ENCODE data around the gene RELA.

The RELA gene

DNA sequence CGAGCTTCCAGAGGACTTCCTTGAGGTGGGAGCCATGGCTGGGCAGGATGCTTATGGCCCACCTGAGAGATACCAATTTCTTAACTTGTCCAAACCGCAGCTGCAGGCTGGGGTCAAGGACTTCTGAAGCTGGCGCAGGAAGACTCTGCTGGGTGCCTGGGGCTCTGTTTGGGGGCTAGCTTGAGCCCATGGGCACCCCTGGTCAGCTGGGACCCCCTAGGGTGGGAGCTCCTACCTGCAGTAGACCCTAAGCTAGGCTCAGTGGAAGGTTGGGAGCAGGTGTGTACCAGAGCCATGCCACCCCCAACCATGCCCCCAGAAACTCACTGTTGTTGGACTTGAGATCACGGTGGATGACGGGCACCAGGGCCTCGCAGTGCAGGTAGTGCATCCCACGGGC lies 50.0 kb downstream of the RELA start:
- Mint-ChIP-seq H3K27me3 (no peaks in the 10 kb centered on the region), H3K36me3 (peaks cover 37 to 61% of the 10 kb centered on the region in 2 donors), H3K9me3 (no peaks in the 10 kb centered on the region), H3K4me3 (peak overlapping the region; percentile 85 to 90), H3K27ac (peak overlapping the region; percentile 93), H3K4me1 (peaks cover 45 to 64% of the 10 kb centered on the region in 2 donors)
- ATAC-seq (replicated peaks) = no peak
- DNase-seq = no peak

- peak overlapping the region; percentile 85 to 90 for H3K4me3 Mint-ChIP-seq
- H3K9me3 Mint-ChIP-seq = no peaks in the 10 kb centered on the region
- H3K36me3 Mint-ChIP-seq = peaks cover 37 to 59% of the 10 kb centered on the region in 2 donors
- peak overlapping the region; percentile 93 for H3K27ac Mint-ChIP-seq
- DNase-seq (no peak), ATAC-seq (replicated peaks) (no peak)
- H3K27me3 Mint-ChIP-seq = no peaks in the 10 kb centered on the region
- peaks cover 42 to 57% of the 10 kb centered on the region in 2 donors for H3K4me1 Mint-ChIP-seq
These were observed 50.7 kb downstream of the RELA start for GRCh38 chr11:65611758-65612603.

DNA sequence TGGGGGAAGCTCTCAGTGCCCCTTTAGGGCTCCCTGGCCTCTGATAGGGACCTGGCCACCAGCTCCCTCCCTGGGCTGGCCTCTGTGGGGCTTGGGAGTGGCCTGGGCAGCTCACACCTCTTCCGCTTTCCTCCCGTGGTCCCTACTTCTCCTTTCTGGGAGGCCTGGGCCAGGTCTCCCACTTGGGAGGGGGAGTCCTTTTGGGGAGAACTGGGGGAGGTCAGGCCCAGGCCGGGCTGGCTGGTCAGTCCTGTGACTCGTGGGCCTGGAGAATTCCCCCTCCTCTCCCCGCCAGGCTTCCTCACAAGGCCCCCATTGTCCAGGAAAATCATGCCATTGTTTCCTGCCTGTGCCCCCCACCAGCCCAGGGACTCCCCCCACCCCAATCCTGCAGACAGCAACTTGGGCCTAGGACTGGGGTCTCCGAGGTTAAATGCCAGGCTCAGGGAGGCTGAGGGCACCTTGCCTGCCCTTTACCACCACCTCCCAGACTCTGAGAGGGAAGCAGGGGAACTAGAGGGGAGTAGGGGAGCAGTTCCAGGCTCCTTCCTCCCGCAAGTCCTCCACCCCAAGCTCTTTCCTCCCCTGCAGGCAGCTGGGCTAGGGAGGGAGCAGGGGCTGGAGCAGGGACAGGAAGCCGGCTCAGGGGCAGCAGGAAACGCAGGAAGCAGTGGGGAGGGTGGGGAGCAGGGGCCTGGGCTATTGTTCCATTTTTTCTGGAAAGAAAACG lies 51.5 kb downstream of the RELA start:
- H3K4me3 Mint-ChIP-seq = peak overlapping the region; percentile 80 to 90
- H3K4me1 Mint-ChIP-seq = peaks cover 39 to 49% of the 10 kb centered on the region in 2 donors
- DNase-seq (no peak), ATAC-seq (replicated peaks) (no peak)
- no peaks in the 10 kb centered on the region for H3K9me3 Mint-ChIP-seq
- H3K27me3 Mint-ChIP-seq = no peaks in the 10 kb centered on the region
- peak overlapping the region; percentile 94 for H3K27ac Mint-ChIP-seq
- H3K36me3 Mint-ChIP-seq = peaks cover 35 to 59% of the 10 kb centered on the region in 2 donors

- Mint-ChIP-seq H3K36me3 (peaks cover 38 to 63% of the 10 kb centered on the region in 2 donors), H3K9me3 (no peaks in the 10 kb centered on the region), H3K4me3 (peak overlapping the region in 1 of 2 donors; percentile 80), H3K27ac (peak overlapping the region; percentile 94), H3K4me1 (peaks cover 41 to 48% of the 10 kb centered on the region in 2 donors), H3K27me3 (no peaks in the 10 kb centered on the region)
- DNase-seq (no peak), ATAC-seq (replicated peaks) (no peak)
These were observed 52.3 kb downstream of the RELA start for GRCh38 chr11:65610404-65610803.

DNA sequence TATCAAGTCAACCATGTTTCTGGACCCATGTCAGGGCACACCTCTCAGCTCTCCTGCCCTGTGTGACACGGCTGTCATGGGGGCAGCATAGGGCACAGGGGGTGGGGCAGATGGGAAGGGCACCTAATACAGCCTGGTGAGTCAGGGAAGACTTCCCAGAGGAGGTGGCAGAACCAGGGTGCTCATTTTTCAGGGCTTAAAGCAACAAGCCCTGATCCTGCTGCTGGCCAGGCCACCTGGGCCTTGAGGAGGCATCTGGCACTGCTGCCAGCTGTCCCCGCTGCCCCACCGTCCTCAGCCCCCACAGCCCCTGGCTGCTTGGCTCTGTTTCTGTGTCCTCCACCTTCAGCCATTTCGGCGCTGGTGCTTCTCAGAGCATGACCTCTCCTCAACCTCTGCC lies 53.1 kb downstream of the RELA start:
- Mint-ChIP-seq H3K4me1 (peaks cover 41 to 48% of the 10 kb centered on the region in 2 donors), H3K4me3 (no peak overlapping the region), H3K9me3 (no peaks in the 10 kb centered on the region), H3K36me3 (peaks cover 41 to 71% of the 10 kb centered on the region in 2 donors), H3K27ac (peak overlapping the region; percentile 94), H3K27me3 (no peaks in the 10 kb centered on the region)
- ATAC-seq (replicated peaks) (no peak), DNase-seq (no peak)

DNA sequence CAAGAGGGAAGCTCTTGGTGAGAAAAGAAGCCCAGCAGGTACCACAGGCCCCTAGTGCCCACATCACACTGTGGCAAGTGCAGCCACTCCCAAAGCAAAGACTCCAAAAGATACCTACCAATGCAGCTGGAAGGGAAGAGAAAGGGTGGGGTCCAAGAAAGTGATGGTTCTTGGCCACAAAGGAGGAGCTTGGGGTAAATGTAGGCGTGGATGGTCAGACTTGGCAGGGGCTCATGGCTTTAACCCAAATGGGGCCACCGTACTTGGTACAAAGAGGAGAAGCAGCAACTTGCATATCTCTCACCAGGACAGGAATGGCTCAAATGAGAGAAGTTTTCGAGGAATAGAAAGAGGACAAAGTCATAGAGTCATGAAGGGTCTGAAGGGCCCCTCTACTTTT lies 53.5 kb downstream of the RELA start:
- peaks cover 42 to 73% of the 10 kb centered on the region in 2 donors for H3K36me3 Mint-ChIP-seq
- H3K9me3 Mint-ChIP-seq = no peaks in the 10 kb centered on the region
- ATAC-seq (replicated peaks) = no peak
- no peak overlapping the region for H3K4me3 Mint-ChIP-seq
- DNase-seq = no peak
- no peaks in the 10 kb centered on the region for H3K27me3 Mint-ChIP-seq
- peaks cover 41 to 48% of the 10 kb centered on the region in 2 donors for H3K4me1 Mint-ChIP-seq
- peak overlapping the region; percentile 9 for H3K27ac Mint-ChIP-seq

DNA sequence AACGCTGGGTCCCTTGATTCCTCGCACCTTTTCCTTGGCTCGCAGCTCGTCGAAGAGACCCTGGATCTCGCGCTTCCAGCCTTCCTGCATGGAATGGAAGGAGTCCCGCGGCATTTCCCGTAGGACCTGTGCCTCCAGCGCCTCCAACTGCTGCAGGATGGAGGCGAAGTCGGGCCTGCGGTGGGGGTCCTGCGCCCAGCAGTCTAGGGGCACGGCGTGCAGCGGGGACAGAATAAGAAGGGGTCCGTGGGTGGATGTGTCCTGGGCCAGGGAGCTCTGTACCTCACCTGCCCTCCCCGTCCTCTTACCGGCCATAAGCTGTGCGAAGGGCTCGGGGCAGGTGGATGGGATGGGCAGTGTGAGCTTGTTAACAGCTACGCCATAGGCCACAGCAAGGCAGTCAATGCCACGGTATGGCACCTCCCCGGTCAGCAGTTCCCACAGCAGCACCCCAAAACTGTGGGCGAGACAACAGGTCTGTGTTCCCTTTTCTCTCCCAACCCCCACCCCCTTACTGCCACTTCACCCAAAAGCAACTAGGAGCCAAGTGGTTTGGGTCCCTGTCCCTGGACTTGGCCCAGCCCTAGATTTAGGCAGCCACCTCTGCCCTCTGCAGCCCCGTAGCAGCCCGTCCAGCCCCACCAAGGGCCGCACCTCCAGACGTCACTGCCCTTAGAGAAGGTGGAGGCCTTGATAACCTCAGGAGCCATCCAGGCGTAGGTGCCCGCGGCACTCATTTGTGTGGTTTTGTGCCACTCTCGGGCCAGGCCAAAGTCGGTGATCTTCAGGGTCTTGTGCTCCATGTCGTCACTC lies 54.9 kb downstream of the RELA start:
- Mint-ChIP-seq H3K27ac (peak overlapping the region; percentile 20), H3K9me3 (no peaks in the 10 kb centered on the region), H3K4me1 (peaks cover 43 to 52% of the 10 kb centered on the region in 2 donors), H3K27me3 (no peaks in the 10 kb centered on the region), H3K36me3 (peaks cover 53 to 72% of the 10 kb centered on the region in 2 donors), H3K4me3 (no peak overlapping the region)
- ATAC-seq (replicated peaks) = no peak
- DNase-seq = no peak

- no peaks in the 10 kb centered on the region for H3K9me3 Mint-ChIP-seq
- no peak overlapping the region for H3K27ac Mint-ChIP-seq
- ATAC-seq (replicated peaks) = peak in 1 of 2 donors; percentile 46
- peaks cover 53 to 72% of the 10 kb centered on the region in 2 donors for H3K36me3 Mint-ChIP-seq
- H3K27me3 Mint-ChIP-seq = no peaks in the 10 kb centered on the region
- no peak overlapping the region for H3K4me3 Mint-ChIP-seq
- DNase-seq = no peak
- peaks cover 36 to 48% of the 10 kb centered on the region in 2 donors for H3K4me1 Mint-ChIP-seq
These were observed 55.7 kb downstream of the RELA start for GRCh38 chr11:65606876-65607613.

- peak overlapping the region; percentile 42 for H3K27ac Mint-ChIP-seq
These were observed 58.5 kb downstream of the RELA start for GRCh38 chr11:65604258-65604657.

More at GRCh38 chr11:65604258-65604657, 58.5 kb downstream of the RELA start:
- Mint-ChIP-seq H3K4me1 (peaks cover 15 to 26% of the 10 kb centered on the region in 2 donors), H3K4me3 (no peak overlapping the region), H3K36me3 (peaks cover 40 to 52% of the 10 kb centered on the region in 2 donors), H3K9me3 (no peaks in the 10 kb centered on the region), H3K27me3 (no peaks in the 10 kb centered on the region)
- DNase-seq (no peak), ATAC-seq (replicated peaks) (no peak)
